Measurements from ENCODE around the gene ITGAL.

DNA sequence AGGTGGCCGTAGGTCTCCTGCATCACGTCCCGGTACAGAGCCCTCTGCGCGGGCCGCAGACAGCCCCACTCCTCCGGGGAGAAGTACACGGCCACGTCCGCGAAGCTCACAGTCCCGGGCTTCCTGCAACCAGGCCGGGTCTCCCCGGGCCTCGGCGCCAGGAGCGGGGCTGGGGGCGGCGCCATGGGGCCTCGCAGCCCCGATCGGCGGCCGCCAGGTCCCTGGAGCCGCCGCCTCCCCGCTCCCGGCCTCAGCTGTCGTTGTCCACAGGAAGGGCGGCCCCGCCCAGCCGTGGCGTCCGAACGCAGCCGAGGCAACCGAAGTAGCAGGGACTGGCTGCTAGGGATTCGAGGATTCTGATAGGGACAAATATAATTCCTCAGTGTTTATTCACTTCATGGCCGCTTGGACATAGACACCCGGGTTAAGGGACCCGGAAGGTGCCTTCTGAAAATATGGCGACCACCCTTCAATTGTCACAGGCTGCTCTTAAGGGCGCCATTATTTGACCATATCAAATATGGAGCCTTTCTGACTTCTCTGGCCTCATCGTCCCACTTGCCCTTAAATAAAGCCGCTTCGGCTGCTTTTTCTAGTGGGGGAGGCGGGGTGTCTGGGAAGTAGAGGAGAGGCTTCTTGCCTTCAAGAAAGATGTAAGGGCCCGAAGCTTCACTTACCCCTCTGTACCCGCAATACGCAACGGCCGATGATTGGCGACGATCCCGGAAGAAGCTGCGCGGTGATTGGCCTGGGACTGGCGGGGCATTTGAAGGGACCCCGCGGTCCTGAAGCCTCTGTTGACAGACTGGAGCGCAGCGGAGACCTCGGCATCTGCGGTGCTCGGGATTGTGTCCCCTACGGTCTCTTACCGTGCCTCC lies 99.1 kb downstream of the ITGAL start, which contains the start of gene ZNF688:
- TF ChIP-seq, protein P1, sequence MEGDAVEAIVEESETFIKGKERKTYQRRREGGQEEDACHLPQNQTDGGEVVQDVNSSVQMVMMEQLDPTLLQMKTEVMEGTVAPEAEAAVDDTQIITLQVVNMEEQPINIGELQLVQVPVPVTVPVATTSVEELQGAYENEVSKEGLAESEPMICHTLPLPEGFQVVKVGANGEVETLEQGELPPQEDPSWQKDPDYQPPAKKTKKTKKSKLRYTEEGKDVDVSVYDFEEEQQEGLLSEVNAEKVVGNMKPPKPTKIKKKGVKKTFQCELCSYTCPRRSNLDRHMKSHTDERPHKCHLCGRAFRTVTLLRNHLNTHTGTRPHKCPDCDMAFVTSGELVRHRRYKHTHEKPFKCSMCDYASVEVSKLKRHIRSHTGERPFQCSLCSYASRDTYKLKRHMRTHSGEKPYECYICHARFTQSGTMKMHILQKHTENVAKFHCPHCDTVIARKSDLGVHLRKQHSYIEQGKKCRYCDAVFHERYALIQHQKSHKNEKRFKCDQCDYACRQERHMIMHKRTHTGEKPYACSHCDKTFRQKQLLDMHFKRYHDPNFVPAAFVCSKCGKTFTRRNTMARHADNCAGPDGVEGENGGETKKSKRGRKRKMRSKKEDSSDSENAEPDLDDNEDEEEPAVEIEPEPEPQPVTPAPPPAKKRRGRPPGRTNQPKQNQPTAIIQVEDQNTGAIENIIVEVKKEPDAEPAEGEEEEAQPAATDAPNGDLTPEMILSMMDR (IDR thresholded peaks at IDR 0.05; ENCODE audit: poor library complexity): no peak
- TF ChIP-seq EZH2 (IDR thresholded peaks at IDR 0.05; ENCODE audit: borderline replicate concordance) (no peak), EZH2phosphoT487 (IDR thresholded peaks at IDR 0.05; ENCODE audit: low read depth, severe bottlenecking, unreplicated experiment) (no peak)

Measured in hepatocyte (in vitro differentiated cells).